H9 (cell line): ENCODE data around the gene KCNAB2. TPM values are rescaled to one million over a fixed set of nuclear protein-coding genes. Genes with fewer than 3 reads are reported as not detected.
A peak's percentile ranks its signal among the peaks of the same experiment; 100 is the strongest.

ENCODE experiments used
- DNase-seq: peaks from one replicate; pipeline ENCODE4 v3.0.0-alpha.2; 2017
- H2AFZ ChIP-seq: one replicate; pipeline ENCODE4 v1.6.1; 2013; ENCODE audit warnings: mild to moderate bottlenecking, low read length, control low read depth, moderate library complexity
- H2AK5ac ChIP-seq: 2 replicates; pipeline ENCODE4 v1.6.1; 2013; ENCODE audit warnings: low read length, control low read depth, mixed read lengths; ENCODE audit not compliant: insufficient read length
- H2BK120ac ChIP-seq: one replicate; pipeline ENCODE4 v1.6.1; 2013; ENCODE audit warnings: low read depth, mild to moderate bottlenecking, low read length, control low read depth, inconsistent platforms; ENCODE audit not compliant: poor library complexity, severe bottlenecking
- H2BK12ac ChIP-seq: 2 replicates; pipeline ENCODE4 v1.6.1; 2013; ENCODE audit warnings: low read length, control low read depth, mixed read lengths, low read depth; ENCODE audit not compliant: insufficient read length
- H2BK15ac ChIP-seq: 2 replicates; pipeline ENCODE4 v1.6.1; 2013; ENCODE audit warnings: low read depth, low read length, control low read depth
- H2BK20ac ChIP-seq: one replicate; pipeline ENCODE4 v1.6.1; 2013; ENCODE audit warnings: low read depth, mild to moderate bottlenecking, low read length, control low read depth, inconsistent platforms; ENCODE audit not compliant: poor library complexity, severe bottlenecking
- H2BK5ac ChIP-seq: 2 replicates; pipeline ENCODE4 v1.6.1; 2013; ENCODE audit warnings: low read length, control low read depth, mixed read lengths; ENCODE audit not compliant: insufficient read length
- H3K14ac ChIP-seq: 2 replicates; pipeline ENCODE4 v1.6.1; 2013; ENCODE audit warnings: low read length, control low read depth; ENCODE audit not compliant: insufficient read depth
- H3K18ac ChIP-seq: 2 replicates; pipeline ENCODE4 v1.6.1; 2013; ENCODE audit warnings: low read depth, mild to moderate bottlenecking, mixed read lengths, low read length, control low read depth; ENCODE audit not compliant: insufficient read length
- H3K23ac ChIP-seq: 2 replicates; pipeline ENCODE4 v1.6.1; 2013; ENCODE audit warnings: low read length, control low read depth, mixed read lengths, low read depth; ENCODE audit not compliant: insufficient read length
- H3K23me2 ChIP-seq: 2 replicates; pipeline ENCODE4 v1.6.1; 2013; ENCODE audit warnings: low read depth, mild to moderate bottlenecking, mixed read lengths, low read length, control low read depth; ENCODE audit not compliant: insufficient read length, poor library complexity, severe bottlenecking
- H3K27ac ChIP-seq: 2 replicates; pipeline ENCODE4 v1.5.1; 2013; ENCODE audit warnings: low read length, control low read depth, mixed read lengths, low read depth; ENCODE audit not compliant: insufficient read length
- H3K27me3 ChIP-seq: 2 replicates; pipeline ENCODE4 v1.6.1; 2013; ENCODE audit warnings: low read length, control low read depth, inconsistent platforms; ENCODE audit not compliant: insufficient read depth
- H3K4ac ChIP-seq: 2 replicates; pipeline ENCODE4 v1.6.1; 2013; ENCODE audit warnings: low read depth, mild to moderate bottlenecking, control low read depth, inconsistent platforms, low read length, moderate library complexity
- H3K4me1 ChIP-seq: 2 replicates; pipeline ENCODE4 v1.6.1; 2013; ENCODE audit warnings: low read length, control low read depth, inconsistent platforms; ENCODE audit not compliant: insufficient read depth
- H3K4me2 ChIP-seq: 2 replicates; pipeline ENCODE4 v1.6.1; 2013; ENCODE audit warnings: low read length, control low read depth, mixed read lengths; ENCODE audit not compliant: insufficient read length, insufficient read depth
- H3K56ac ChIP-seq: 2 replicates; pipeline ENCODE4 v1.6.1; 2013; ENCODE audit warnings: low read depth, mild to moderate bottlenecking, mixed read lengths, low read length, control low read depth; ENCODE audit not compliant: insufficient read length
- H3K79me1 ChIP-seq: 2 replicates; pipeline ENCODE4 v1.6.1; 2013; ENCODE audit warnings: low read depth, mild to moderate bottlenecking, moderate library complexity, low read length, control low read depth, inconsistent platforms; ENCODE audit not compliant: insufficient read depth, poor library complexity, severe bottlenecking
- H3K79me2 ChIP-seq: 2 replicates; pipeline ENCODE4 v1.6.1; 2013; ENCODE audit warnings: low read length, control low read depth, inconsistent platforms; ENCODE audit not compliant: insufficient read depth
- H3K9ac ChIP-seq: 2 replicates; pipeline ENCODE4 v1.6.1; 2013; ENCODE audit warnings: low read length, control low read depth, mixed read lengths; ENCODE audit not compliant: insufficient read length; ENCODE audit errors: extremely low read depth
- H3K9me3 ChIP-seq: one replicate; pipeline ENCODE4 v1.6.1; 2013; ENCODE audit warnings: low read depth, low read length, inconsistent platforms; ENCODE audit not compliant: control insufficient read depth
- H3T11ph ChIP-seq: one replicate; pipeline ENCODE4 v1.6.1; 2013; ENCODE audit warnings: mild to moderate bottlenecking, low read length, control low read depth, inconsistent platforms
- H4K20me1 ChIP-seq: one replicate; pipeline ENCODE4 v1.6.1; 2013; ENCODE audit not compliant: control insufficient read depth, insufficient read length, insufficient read depth
- H4K5ac ChIP-seq: 2 replicates; pipeline ENCODE4 v1.6.1; 2013; ENCODE audit warnings: low read depth, mild to moderate bottlenecking, mixed read lengths, low read length, control low read depth; ENCODE audit not compliant: insufficient read length
- H4K8ac ChIP-seq: replicated peaks from 2 replicates; pipeline ENCODE4 v1.6.1; 2013; ENCODE audit warnings: low read length, control low read depth, mixed read lengths, low read depth; ENCODE audit not compliant: insufficient read length
- H4K91ac ChIP-seq: 2 replicates; pipeline ENCODE4 v1.6.1; 2013; ENCODE audit warnings: low read depth, mild to moderate bottlenecking, moderate library complexity, mixed read lengths, low read length, control low read depth; ENCODE audit not compliant: insufficient read length
- H3K27ac Mint-ChIP-seq, 3 experiments: 2 replicates in 2 of 3; 3 replicates in 1 of 3; pipeline ENCODE4 v1.8.0; 2020 to 2021; ENCODE audit warnings: mixed read lengths in 3 of 3, mild to moderate bottlenecking in 1 of 3, moderate library complexity in 1 of 3
- H3K27me3 Mint-ChIP-seq: 2 replicates; pipeline ENCODE4 v1.8.0; 2021; ENCODE audit warnings: low read depth, mild to moderate bottlenecking, moderate library complexity, mixed read lengths
- H3K36me3 Mint-ChIP-seq, 3 experiments: 2 replicates in 2 of 3; 3 replicates in 1 of 3; pipeline ENCODE4 v1.8.0; 2020 to 2021; ENCODE audit warnings: low read depth in 3 of 3, mixed read lengths in 3 of 3; ENCODE audit not compliant: insufficient read depth in 1 of 3
- H3K4me1 Mint-ChIP-seq, 2 experiments: 2 replicates each; pipeline ENCODE4 v1.8.0; 2020; ENCODE audit warnings: mixed read lengths in 2 of 2
- H3K4me3 Mint-ChIP-seq, 2 experiments: 2 replicates in 1 of 2; 3 replicates in 1 of 2; pipeline ENCODE4 v1.8.0; 2020 to 2021; ENCODE audit warnings: mild to moderate bottlenecking in 2 of 2, mixed read lengths in 2 of 2, moderate library complexity in 1 of 2
- H3K9me3 Mint-ChIP-seq, 2 experiments: 2 replicates in 1 of 2; 3 replicates in 1 of 2; pipeline ENCODE4 v1.8.0; 2020; ENCODE audit warnings: mild to moderate bottlenecking in 2 of 2, mixed read lengths in 2 of 2, moderate library complexity in 1 of 2
- WGBS: extraction: QIAGEN DNeasy Blood & Tissue Kit; methylation state at CpG from one replicate; pipeline ENCODE4 v1.1.7; 2013; ENCODE audit warnings: missing lambda C conversion rate, low lambda C conversion rate, mixed read lengths; ENCODE audit not compliant: insufficient read length; ENCODE audit errors: extremely low coverage; 5-methylcytosine and 5-hydroxymethylcytosine counted together
- total RNA-seq: library from RNA; stranded (reverse); gene quantifications from 2 replicates; pipeline ENCODE4 v1.2.1, GENCODE V29; 2021
- TF ChIP-seq, protein P1 (sequence below): fragments of 200-600 bp; sonication (generic); conservative IDR thresholded peaks from 3 replicates; pipeline ENCODE4 v1.8.0; 2021; ENCODE audit warnings: antibody characterized with exemption, mild to moderate bottlenecking

The KCNAB2 gene
- total RNA-seq, 1 experiment from 2014 or later: 8.3 TPM

DNA sequence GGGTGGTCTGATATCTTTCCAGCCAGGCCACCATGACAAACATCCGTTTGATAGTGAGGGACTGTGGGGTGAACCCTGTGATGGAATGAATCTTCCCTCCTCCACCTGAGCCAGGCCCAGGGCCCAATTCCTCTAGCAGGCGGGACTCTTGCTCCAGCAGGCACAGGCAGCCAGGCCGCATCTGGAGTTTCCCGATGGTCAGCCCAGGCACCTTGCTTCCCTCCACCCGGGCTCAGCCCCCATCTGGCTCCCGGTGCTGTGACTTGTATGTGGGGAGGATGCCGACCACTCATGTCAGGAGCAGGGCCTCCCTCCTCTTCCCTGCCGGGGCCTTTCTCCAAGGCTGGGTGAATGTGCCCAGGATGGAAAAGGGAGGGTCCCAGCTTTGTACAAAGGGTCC, 21.0 kb downstream of the KCNAB2 start:
- no peak overlapping the region for H3K27ac ChIP-seq
- no peaks in the 10 kb centered on the region for H3K4me1 ChIP-seq
- no peak overlapping the region for H2AFZ ChIP-seq
- no peak overlapping the region for H3K4me2 ChIP-seq
- H3K23ac ChIP-seq: no peak overlapping the region
- H2BK15ac ChIP-seq: no peak overlapping the region
- Mint-ChIP-seq H3K27me3 (peaks cover 2% of the 10 kb centered on the region; the same call in 1 of the 2 replicates), H3K27ac (peak overlapping the region in 1 of 3 experiments; percentile 84; a peak in 1 of 7 replicates), H3K4me1 (peaks cover 0 to 2% of the 10 kb centered on the region in 2 experiments; a peak in 1 of 4 replicates), H3K4me3 (no peak overlapping the region), H3K9me3 (no peaks in the 10 kb centered on the region), H3K36me3 (no peaks in the 10 kb centered on the region)
- DNase-seq: no peak
- no peaks in the 10 kb centered on the region for H3K79me2 ChIP-seq
- no peak overlapping the region for H2BK20ac ChIP-seq
- no peaks in the 10 kb centered on the region for H3K79me1 ChIP-seq
- H3K56ac ChIP-seq: no peak overlapping the region
- no peak overlapping the region for H4K8ac ChIP-seq
- no CpG with 5 or more reads among the region's 8 CpGs for WGBS
- H4K5ac ChIP-seq: no peak overlapping the region
- H2AK5ac ChIP-seq: no peak overlapping the region
- H3K14ac ChIP-seq: no peak overlapping the region; the same call in 1 of the 2 replicates
- H3K18ac ChIP-seq: no peak overlapping the region
- H2BK5ac ChIP-seq: no peak overlapping the region
- no peaks in the 10 kb centered on the region for H3K27me3 ChIP-seq
- no peak overlapping the region for H2BK120ac ChIP-seq
- H3T11ph ChIP-seq: no peak overlapping the region
- H4K91ac ChIP-seq: no peak overlapping the region
- no peak overlapping the region for H3K9ac ChIP-seq
- no peaks in the 10 kb centered on the region for H3K23me2 ChIP-seq
- H3K9me3 ChIP-seq: no peaks in the 10 kb centered on the region
- TF ChIP-seq, protein P1, sequence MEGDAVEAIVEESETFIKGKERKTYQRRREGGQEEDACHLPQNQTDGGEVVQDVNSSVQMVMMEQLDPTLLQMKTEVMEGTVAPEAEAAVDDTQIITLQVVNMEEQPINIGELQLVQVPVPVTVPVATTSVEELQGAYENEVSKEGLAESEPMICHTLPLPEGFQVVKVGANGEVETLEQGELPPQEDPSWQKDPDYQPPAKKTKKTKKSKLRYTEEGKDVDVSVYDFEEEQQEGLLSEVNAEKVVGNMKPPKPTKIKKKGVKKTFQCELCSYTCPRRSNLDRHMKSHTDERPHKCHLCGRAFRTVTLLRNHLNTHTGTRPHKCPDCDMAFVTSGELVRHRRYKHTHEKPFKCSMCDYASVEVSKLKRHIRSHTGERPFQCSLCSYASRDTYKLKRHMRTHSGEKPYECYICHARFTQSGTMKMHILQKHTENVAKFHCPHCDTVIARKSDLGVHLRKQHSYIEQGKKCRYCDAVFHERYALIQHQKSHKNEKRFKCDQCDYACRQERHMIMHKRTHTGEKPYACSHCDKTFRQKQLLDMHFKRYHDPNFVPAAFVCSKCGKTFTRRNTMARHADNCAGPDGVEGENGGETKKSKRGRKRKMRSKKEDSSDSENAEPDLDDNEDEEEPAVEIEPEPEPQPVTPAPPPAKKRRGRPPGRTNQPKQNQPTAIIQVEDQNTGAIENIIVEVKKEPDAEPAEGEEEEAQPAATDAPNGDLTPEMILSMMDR: no peak
- H4K20me1 ChIP-seq: no peaks in the 10 kb centered on the region
- no peak overlapping the region for H3K4ac ChIP-seq
- no peak overlapping the region for H2BK12ac ChIP-seq
